ENCODE data around the gene OR51L1. TPM values are rescaled to one million over a fixed set of nuclear protein-coding genes. Genes with fewer than 3 reads are reported as not detected.

The OR51L1 gene
- total and polyA plus RNA-seq, 2 of the 8 experiments (the other 6 are each of a cell fraction or from before 2014, with no cell fraction given), result not detected

DNA sequence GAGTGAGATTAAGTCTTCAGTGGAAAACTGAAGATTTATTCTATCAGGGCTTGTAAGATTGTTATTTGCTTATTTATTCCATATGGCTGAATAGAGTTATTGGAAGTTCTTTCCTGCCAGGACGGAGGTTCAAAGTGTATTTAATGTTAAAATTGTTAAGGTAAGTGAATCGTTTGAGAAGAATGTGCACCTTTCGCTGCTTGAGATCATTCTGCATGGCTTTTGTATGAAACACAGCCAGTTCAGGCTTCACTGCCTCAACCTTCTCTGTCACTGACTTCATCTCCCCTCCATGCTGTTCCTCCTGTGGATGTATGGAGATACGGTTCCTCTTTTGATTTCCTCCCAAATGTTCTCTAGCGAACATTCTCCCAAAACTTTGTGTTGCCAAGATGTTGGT lies 19.2 kb upstream of the OR51L1 start:
- H2AFZ ChIP-seq (ENCODE audit: low read length), result no peak overlapping the region
- 87% methylated on average over 5 of the region's 5 CpGs; no CpG with 5 or more reads in 1 of the 2 experiments for WGBS, 2 experiments (ENCODE audit: extremely low coverage in 1 of 2, insufficient coverage in 1 of 2, insufficient read length in 1 of 2, insufficient replicate concordance in 2 of 2, low coverage in 1 of 2, low lambda C conversion rate in 2 of 2, missing lambda C conversion rate in 1 of 2)
- ChIA-PET POLR2A (ENCODE audit: partially characterized antibody) (no interaction called here), CTCF (ENCODE audit: partially characterized antibody) (no interaction called here)
- H2BK120ac ChIP-seq (replicated peaks; ENCODE audit: low read depth, low read length), result no peak overlapping the region
- H2BK20ac ChIP-seq (ENCODE audit: low read length), result no peak overlapping the region
- no peaks in the 10 kb centered on the region for H4K20me1 ChIP-seq (replicated peaks in 1 of 2; ENCODE audit: control insufficient read depth in 1 of 2, insufficient read depth in 2 of 2, low read length in 2 of 2)
- no peak overlapping the region for H2AK5ac ChIP-seq (ENCODE audit: low read depth, low read length)
- no peak for FAIRE-seq
- H2BK12ac ChIP-seq (ENCODE audit: low read depth, low read length), result no peak overlapping the region
- H2BK15ac ChIP-seq (ENCODE audit: low read length), result no peak overlapping the region
- no peaks in the 10 kb centered on the region for H3K79me2 ChIP-seq (ENCODE audit: control insufficient read depth in 1 of 2, insufficient read depth in 2 of 2, low read length in 2 of 2)
- DNase-seq (ENCODE audit: low read depth in 1 of 2, low spot score in 2 of 2), result no peak
- no peaks in the 10 kb centered on the region for H3K9me3 ChIP-seq (ENCODE audit: insufficient read depth in 2 of 2, low read depth in 1 of 2, low read length in 1 of 2)
- no peak overlapping the region for H4K91ac ChIP-seq (replicated peaks; ENCODE audit: insufficient read length, low read length)
- H3K79me1 ChIP-seq (ENCODE audit: low read depth, low read length), result no peaks in the 10 kb centered on the region
- H3K27ac ChIP-seq (ENCODE audit: low read depth, low read length), result no peak overlapping the region
- H3K36me3 ChIP-seq (ENCODE audit: control insufficient read depth in 2 of 4, insufficient read depth in 4 of 4, low read length in 3 of 4), result no peaks in the 10 kb centered on the region; a peak in 1 of 8 replicates
- H3K14ac ChIP-seq (ENCODE audit: insufficient read length), result no peak overlapping the region
- H3K23me2 ChIP-seq (ENCODE audit: low read depth, low read length), result no peaks in the 10 kb centered on the region
- no peak overlapping the region for H3K56ac ChIP-seq (replicated peaks; ENCODE audit: insufficient read length, low read depth, low read length)
- no peak overlapping the region for H2BK5ac ChIP-seq (ENCODE audit: low read depth, low read length)
- no peak overlapping the region for H3K18ac ChIP-seq (ENCODE audit: extremely low read depth, low read length)
- H4K8ac ChIP-seq (ENCODE audit: extremely low read depth, insufficient read depth, low read length), result no peak overlapping the region
- no peaks in the 10 kb centered on the region for H3K27me3 ChIP-seq (replicated peaks in 1 of 4; ENCODE audit: control insufficient read depth in 3 of 4, extremely low read depth in 1 of 4, insufficient read depth in 3 of 4, low read length in 3 of 4)
- TF ChIP-seq RXRA (IDR thresholded peaks at IDR 0.05; ENCODE audit: insufficient read depth, low read depth, low read length), result no peak
- H3K23ac ChIP-seq (ENCODE audit: insufficient read length), result no peak overlapping the region
- no peaks in the 10 kb centered on the region for H3K4me1 ChIP-seq (replicated peaks in 1 of 4; ENCODE audit: control insufficient read depth in 3 of 4, insufficient read depth in 4 of 4, low read length in 3 of 4)
- H3K4me2 ChIP-seq (ENCODE audit: insufficient read depth in 1 of 2, low read depth in 2 of 2, low read length in 2 of 2), result no peak overlapping the region
- H4K5ac ChIP-seq (ENCODE audit: insufficient read length, low read depth, low read length), result no peak overlapping the region
- H3K9ac ChIP-seq (replicated peaks in 1 of 4; ENCODE audit: extremely low read depth in 1 of 4, low read depth in 3 of 4, low read length in 3 of 4), result no peak overlapping the region
- no peak overlapping the region for H3K4me3 ChIP-seq (ENCODE audit: extremely low read depth in 1 of 4, insufficient read depth in 2 of 4, low read depth in 3 of 4, low read length in 4 of 4)
- no peak overlapping the region for H3K4ac ChIP-seq (replicated peaks; ENCODE audit: insufficient read length, low read depth, low read length)
